Choroid plexus epithelial cell (primary cell): ENCODE data around the gene HNRNPUL2.

Experiments
- DNase-seq: peaks from one replicate; pipeline ENCODE4 v3.0.0-alpha.2; 2010; ENCODE audit warnings: low read depth
- H3K4me3 ChIP-seq: 2 replicates; pipeline ENCODE4 v1.5.1; 2011; ENCODE audit warnings: low read depth, mild to moderate bottlenecking, control low read depth, low read length, moderate library complexity
- TF ChIP-seq, protein P1 (sequence below): conservative IDR thresholded peaks from 2 replicates; pipeline ENCODE4 v1.5.1; 2011; ENCODE audit warnings: low read depth, mild to moderate bottlenecking, control low read depth, inconsistent platforms, low read length, moderate library complexity

Gene HNRNPUL2

DNA sequence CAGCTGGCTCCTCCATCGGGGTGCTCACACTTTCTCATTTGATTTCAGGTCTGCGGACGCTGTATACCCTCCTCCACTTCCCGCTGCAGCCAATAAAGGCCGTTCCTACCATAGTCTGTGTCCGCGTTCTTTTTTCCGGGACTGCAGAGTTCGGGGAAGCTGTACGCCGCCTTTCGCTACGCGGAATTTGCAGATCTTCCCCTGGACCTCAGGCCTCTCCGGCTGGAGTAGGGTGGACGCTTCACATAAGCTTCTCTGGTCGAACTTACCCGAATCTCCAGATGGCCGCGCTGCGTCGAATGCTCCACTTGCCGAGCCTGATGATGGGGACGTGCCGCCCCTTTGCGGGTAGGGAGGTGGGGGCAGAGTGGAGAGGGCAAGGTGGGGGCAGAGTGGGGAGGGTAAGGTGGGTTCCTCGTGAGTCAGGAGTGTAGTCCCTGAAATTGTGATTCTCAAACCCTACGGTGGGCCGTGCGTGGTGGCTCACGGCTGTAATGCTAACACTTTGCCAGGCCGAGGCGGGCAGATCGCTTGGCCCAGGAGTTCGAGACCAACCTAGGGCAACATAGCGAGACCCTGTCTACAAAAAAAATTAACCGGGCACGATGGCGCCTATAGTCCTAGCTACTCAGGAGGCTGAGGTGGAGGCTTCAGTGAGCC is 61.5 kb downstream of the HNRNPUL2 start:
- H3K4me3 ChIP-seq = peak overlapping the region; percentile 83
- DNase-seq = peak; percentile 87
- TF ChIP-seq, protein P1, sequence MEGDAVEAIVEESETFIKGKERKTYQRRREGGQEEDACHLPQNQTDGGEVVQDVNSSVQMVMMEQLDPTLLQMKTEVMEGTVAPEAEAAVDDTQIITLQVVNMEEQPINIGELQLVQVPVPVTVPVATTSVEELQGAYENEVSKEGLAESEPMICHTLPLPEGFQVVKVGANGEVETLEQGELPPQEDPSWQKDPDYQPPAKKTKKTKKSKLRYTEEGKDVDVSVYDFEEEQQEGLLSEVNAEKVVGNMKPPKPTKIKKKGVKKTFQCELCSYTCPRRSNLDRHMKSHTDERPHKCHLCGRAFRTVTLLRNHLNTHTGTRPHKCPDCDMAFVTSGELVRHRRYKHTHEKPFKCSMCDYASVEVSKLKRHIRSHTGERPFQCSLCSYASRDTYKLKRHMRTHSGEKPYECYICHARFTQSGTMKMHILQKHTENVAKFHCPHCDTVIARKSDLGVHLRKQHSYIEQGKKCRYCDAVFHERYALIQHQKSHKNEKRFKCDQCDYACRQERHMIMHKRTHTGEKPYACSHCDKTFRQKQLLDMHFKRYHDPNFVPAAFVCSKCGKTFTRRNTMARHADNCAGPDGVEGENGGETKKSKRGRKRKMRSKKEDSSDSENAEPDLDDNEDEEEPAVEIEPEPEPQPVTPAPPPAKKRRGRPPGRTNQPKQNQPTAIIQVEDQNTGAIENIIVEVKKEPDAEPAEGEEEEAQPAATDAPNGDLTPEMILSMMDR = no peak

DNA sequence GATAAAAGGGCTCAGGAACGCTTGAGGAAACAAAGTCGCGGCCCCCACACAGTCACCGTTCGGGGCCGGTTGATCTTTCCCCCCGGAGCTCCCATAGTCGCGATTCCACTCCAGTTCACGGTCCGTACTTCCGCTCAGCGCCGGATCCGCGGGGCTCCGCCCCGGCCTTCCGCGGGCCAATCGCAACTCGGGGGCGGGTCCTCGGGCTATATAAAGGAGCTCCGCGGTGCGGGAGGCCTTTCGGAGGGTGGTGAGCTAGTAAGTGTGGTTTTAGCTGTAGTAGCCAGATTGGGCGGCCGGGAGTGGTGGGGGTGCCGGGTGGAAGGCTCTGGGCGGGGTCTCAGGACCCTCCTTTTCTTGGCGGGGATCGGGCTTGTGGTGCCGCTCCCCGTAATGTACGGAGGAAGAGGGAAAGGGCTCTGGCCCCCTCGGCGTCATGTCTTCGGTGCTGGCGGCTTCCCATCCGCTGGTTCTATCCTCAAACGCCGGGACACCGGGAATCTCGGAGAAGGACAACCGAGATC is 62.1 kb downstream of the HNRNPUL2 start, which contains the start of the genes C11orf98 and CSKMT:
TSS of gene C11orf98 (minus strand) at position 136 of the 524 bp plus-strand sequence. CDS start at position 95, 41 bp downstream.
TSS of gene CSKMT (plus strand) at position 238 of the 524 bp plus-strand sequence. CDS start 568 bp downstream, outside the sequence.
- TF ChIP-seq, protein P1 = no peak
- H3K4me3 ChIP-seq = peak within 1 kb of the TSS; percentile 83
- peak; percentile 96 for DNase-seq

DNA sequence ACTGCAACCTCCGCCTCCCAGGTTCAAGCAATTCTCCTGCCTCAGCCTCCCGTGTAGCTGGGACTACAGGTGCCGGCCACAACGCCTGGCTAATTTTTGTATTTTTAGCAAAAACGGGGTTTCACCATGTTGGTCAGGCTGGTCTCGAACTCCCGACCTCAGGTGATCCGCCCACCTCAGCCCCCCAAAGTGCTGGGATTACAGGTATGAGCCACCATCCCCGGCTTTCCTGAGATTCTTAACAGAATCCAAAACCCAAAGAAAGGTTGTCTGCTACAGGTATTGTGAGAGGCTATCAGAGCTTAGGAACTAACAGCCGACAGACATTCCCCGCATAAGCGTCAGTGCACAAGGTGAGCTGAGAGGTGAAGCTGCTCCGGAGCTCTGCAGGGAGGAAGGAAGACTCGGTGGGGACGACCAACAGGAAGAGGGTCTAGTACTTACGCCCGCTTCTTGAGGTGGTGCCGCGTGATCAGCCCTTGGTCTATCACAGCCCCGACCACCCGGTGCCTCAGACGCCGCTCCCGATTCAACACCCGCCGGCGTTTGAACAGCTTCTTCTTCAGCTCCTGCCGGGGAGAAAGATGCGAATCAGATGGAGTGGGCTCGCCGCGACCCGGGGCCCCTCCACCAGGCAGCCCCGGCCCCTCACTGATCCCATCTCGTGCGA is 62.7 kb downstream of the HNRNPUL2 start:
- peak; percentile 69 for DNase-seq
- TF ChIP-seq, protein P1 = no peak
- peak overlapping the region; percentile 83 for H3K4me3 ChIP-seq
